SK-N-MC (cell line): ENCODE results near the gene CCDC89.

ENCODE experiments used
- EZH2 ChIP-seq: fragments of 200-600 bp; sonication (generic); IDR thresholded peaks from one replicate; pipeline ENCODE4 v1.6.1; 2017; ENCODE audit warnings: antibody characterized with exemption
- FOXP2 ChIP-seq: optimal IDR thresholded peaks from 2 replicates; pipeline ENCODE3; 2011; ENCODE audit warnings: mild to moderate bottlenecking, moderate library complexity; ENCODE audit not compliant: insufficient read depth; ENCODE audit errors: extremely low read length, control extremely low read depth
- POLR2AphosphoS5 ChIP-seq: IDR thresholded peaks from 2 replicates; pipeline ENCODE4 v1.6.1; 2012; ENCODE audit warnings: mild to moderate bottlenecking, low read depth, low read length, borderline replicate concordance

- TF ChIP-seq EZH2 (no peak), POLR2AphosphoS5 (no peak), FOXP2 (no peak)
Measured at GRCh38 chr11:85726381-85726780, 40.4 kb upstream of the CCDC89 start.
